Karpas-422 (cell line): Measurements from ENCODE around the gene KLK4. TPM values are rescaled to one million over a fixed set of nuclear protein-coding genes. Genes with fewer than 3 reads are reported as not detected.

ENCODE experiments used
- total RNA-seq: library from RNA; depleted of rRNA; stranded (reverse); fragments of >200 nt; shearing (Covaris generic); gene quantifications from 2 replicates; pipeline ENCODE4 v1.2.3, GENCODE V29; 2014; ENCODE audit warnings: low replicate concordance; rRNA removed

Gene KLK4
- total RNA-seq, 1 experiment from 2014 or later = not detected

Other genes with a start within 250 kb of the KLK4 start
- gene SHANK1, start 191.6 kb downstream of the KLK4 start, total RNA-seq = not detected in 2 replicates
- gene CLEC11A, start 188.0 kb downstream of the KLK4 start, total RNA-seq = 0.47 and 1.6 TPM in 2 replicates
- not detected in 2 replicates for gene GPR32, start 140.9 kb downstream of the KLK4 start, total RNA-seq
- not detected in 2 replicates for gene ACP4, start 121.0 kb downstream of the KLK4 start, total RNA-seq
- not detected in 2 replicates for gene KLK1, start 87.6 kb downstream of the KLK4 start, total RNA-seq
- not detected in 2 replicates for gene KLK15, start 77.8 kb downstream of the KLK4 start, total RNA-seq
- gene KLK3, start 56.5 kb downstream of the KLK4 start, total RNA-seq = not detected in 2 replicates
- gene KLK2, start 38.0 kb downstream of the KLK4 start, total RNA-seq = 0.11 and 1.8 TPM in 2 replicates
- not detected in 2 replicates for gene KLK5, start 41.6 kb upstream of the KLK4 start, total RNA-seq
- not detected in 2 replicates for gene KLK6, start 58.2 kb upstream of the KLK4 start, total RNA-seq
- not detected in 2 replicates for gene KLK7, start 72.5 kb upstream of the KLK4 start, total RNA-seq
- not detected in 2 replicates for gene KLK8, start 90.2 kb upstream of the KLK4 start, total RNA-seq
- gene KLK10, start 108.3 kb upstream of the KLK4 start, total RNA-seq = not detected in 2 replicates
- gene KLK11, start 115.2 kb upstream of the KLK4 start, total RNA-seq = not detected in 2 replicates
- not detected in 2 replicates for gene KLK12, start 123.6 kb upstream of the KLK4 start, total RNA-seq
- gene KLK13, start 153.7 kb upstream of the KLK4 start, total RNA-seq = not detected in 2 replicates
- 0.48 TPM in 1 of 2 replicates, not detected in the other for gene KLK14, start 171.5 kb upstream of the KLK4 start, total RNA-seq
- gene CTU1, start 197.0 kb upstream of the KLK4 start, total RNA-seq = 3.2 and 25.5 TPM in 2 replicates
- 0.14 TPM in 1 of 2 replicates, not detected in the other for gene SIGLEC9, start 213.5 kb upstream of the KLK4 start, total RNA-seq
- gene SIGLEC7, start 230.9 kb upstream of the KLK4 start, total RNA-seq = not detected in 2 replicates